Measurements from ENCODE around the gene MUC5B. TPM values are rescaled to one million over a fixed set of nuclear protein-coding genes. Genes with fewer than 3 reads are reported as not detected.

The MUC5B gene
- total and polyA plus RNA-seq, 3 donors from 2014 or later = 0.45 to 0.87 (median 0.50) TPM

DNA sequence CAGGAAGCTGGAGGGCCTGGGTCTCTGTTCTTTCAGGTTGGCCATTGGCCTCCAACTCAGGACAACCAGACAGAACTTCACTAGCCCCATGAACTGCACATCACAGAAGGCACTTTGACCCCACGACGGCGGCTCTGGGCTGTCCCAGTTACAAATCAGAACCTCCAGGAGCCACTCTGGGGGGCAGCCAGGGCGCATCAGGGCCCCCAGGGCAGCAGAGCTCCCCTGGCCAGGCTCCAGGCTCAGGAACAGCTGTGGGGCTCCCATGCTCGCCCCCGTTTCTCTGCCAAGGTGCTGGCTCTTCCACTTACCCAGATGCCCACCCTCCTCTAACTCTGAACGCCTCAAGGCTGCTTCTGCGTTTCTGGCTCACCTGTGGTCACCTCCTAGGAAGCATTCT is 61.0 kb downstream of the MUC5B start:
- Histone ChIP-seq H3K9me3 (no peaks in the 10 kb centered on the region), H3K27me3 (no peaks in the 10 kb centered on the region), H3K4me3 (no peak overlapping the region), H3K27ac (no peak overlapping the region), H3K36me3 (ENCODE audit: low read depth, missing control alignments) (no peaks in the 10 kb centered on the region), H3K4me1 (no peaks in the 10 kb centered on the region)
- no peak for DNase-seq
- intact Hi-C loops (cut with DNase I; ENCODE audit: low total_unique reads) = no loop called here
- no peak for TF ChIP-seq POLR2A (IDR thresholded peaks at IDR 0.05)
- TF ChIP-seq, protein P1, sequence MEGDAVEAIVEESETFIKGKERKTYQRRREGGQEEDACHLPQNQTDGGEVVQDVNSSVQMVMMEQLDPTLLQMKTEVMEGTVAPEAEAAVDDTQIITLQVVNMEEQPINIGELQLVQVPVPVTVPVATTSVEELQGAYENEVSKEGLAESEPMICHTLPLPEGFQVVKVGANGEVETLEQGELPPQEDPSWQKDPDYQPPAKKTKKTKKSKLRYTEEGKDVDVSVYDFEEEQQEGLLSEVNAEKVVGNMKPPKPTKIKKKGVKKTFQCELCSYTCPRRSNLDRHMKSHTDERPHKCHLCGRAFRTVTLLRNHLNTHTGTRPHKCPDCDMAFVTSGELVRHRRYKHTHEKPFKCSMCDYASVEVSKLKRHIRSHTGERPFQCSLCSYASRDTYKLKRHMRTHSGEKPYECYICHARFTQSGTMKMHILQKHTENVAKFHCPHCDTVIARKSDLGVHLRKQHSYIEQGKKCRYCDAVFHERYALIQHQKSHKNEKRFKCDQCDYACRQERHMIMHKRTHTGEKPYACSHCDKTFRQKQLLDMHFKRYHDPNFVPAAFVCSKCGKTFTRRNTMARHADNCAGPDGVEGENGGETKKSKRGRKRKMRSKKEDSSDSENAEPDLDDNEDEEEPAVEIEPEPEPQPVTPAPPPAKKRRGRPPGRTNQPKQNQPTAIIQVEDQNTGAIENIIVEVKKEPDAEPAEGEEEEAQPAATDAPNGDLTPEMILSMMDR (IDR thresholded peaks at IDR 0.05) = no peak
- 77 to 88% methylated on average over 8 of the region's 8 CpGs for WGBS, 2 donors

DNA sequence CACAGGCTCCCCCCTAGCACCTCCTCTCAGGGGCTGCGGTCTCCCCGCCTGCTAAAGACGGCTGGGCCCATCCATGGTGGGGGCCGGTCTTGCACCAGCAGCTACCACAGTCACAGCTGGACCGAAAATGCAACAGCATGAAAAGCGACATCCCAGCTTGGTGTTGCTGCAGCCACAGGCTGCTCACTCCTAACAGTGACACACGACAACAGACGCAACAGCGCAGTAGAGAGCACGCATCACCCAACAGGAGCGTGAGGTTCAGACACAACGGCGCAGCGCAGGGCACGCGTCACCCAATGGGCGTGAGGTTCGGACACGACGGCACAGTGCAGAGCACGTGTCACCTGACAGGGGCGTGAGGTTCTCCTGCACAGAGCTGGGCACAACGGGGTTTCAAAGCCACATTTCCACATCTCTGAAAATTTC is 62.5 kb downstream of the MUC5B start:
- TF ChIP-seq POLR2A (IDR thresholded peaks at IDR 0.05) = no peak
- TF ChIP-seq, protein P1 (IDR thresholded peaks at IDR 0.05) = no peak
- H3K27me3 ChIP-seq = no peaks in the 10 kb centered on the region
- 97 to 98% methylated on average over 15 to 23 of the region's 23 CpGs for WGBS, 2 donors
- H3K27ac ChIP-seq = no peak overlapping the region
- no peak for DNase-seq
- no peaks in the 10 kb centered on the region for H3K4me1 ChIP-seq
- intact Hi-C loops (cut with DNase I; ENCODE audit: low total_unique reads) = no loop called here
- H3K4me3 ChIP-seq = no peak overlapping the region
- H3K36me3 ChIP-seq (ENCODE audit: low read depth, missing control alignments) = no peaks in the 10 kb centered on the region
- no peaks in the 10 kb centered on the region for H3K9me3 ChIP-seq

DNA sequence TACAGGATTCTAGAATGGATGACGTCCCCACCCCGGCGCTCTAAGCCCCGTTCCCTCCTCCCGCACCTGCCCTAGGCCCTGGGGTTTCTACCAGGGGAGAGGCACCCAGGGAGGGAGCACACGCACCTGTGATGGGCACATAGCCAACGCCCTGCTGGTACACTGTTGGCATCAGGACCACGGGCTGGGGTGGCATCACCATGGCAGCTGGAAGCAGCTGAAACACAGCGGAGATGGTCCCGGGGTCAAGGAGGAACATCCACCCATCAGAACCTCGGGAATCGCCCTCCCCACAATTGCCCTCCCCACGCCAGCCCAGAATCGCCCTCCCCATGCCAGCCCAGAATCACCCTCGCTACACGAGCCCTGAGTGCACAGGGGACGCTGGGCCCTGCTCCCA is 63.0 kb downstream of the MUC5B start:
- Histone ChIP-seq H3K4me3 (no peak overlapping the region), H3K27ac (no peak overlapping the region), H3K4me1 (no peaks in the 10 kb centered on the region), H3K9me3 (no peaks in the 10 kb centered on the region), H3K27me3 (no peaks in the 10 kb centered on the region), H3K36me3 (ENCODE audit: low read depth, missing control alignments) (no peaks in the 10 kb centered on the region)
- DNase-seq = no peak
- WGBS, 2 donors = 93 to 99% methylated on average over 12 to 17 of the region's 17 CpGs
- TF ChIP-seq, protein P1 (IDR thresholded peaks at IDR 0.05) = no peak
- TF ChIP-seq POLR2A (IDR thresholded peaks at IDR 0.05) = no peak
- intact Hi-C loops (cut with DNase I; ENCODE audit: low total_unique reads) = no loop called here

DNA sequence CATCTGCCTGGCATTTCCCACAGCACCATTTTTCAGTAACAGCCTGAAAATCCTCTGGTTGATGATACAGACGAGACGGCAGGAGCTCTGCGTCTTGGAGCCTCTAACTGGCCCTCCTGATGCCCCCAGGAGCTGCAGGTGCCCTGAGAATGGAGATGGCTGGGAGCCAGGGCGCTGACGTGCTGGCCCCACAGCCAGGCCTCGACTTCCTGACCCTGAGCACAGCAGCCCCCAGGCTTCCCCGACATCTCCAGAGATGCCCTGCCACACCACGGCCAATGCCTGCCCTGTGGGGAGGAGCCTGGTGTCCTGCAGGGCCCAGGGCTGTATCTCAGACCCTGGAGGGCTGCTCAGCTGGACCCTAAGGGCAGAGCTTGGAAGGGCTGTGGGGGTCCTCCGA is 65.1 kb downstream of the MUC5B start:
- TF ChIP-seq, protein P1 (IDR thresholded peaks at IDR 0.05) = no peak
- TF ChIP-seq POLR2A (IDR thresholded peaks at IDR 0.05) = no peak
- intact Hi-C loops (cut with DNase I; ENCODE audit: low total_unique reads) = no loop called here
- Histone ChIP-seq H3K4me1 (no peaks in the 10 kb centered on the region), H3K4me3 (no peak overlapping the region), H3K27me3 (no peaks in the 10 kb centered on the region), H3K27ac (no peak overlapping the region), H3K9me3 (no peaks in the 10 kb centered on the region), H3K36me3 (ENCODE audit: low read depth, missing control alignments) (no peaks in the 10 kb centered on the region)
- DNase-seq = no peak
- WGBS, 2 donors = 93 to 95% methylated on average over 4 to 9 of the region's 9 CpGs

DNA sequence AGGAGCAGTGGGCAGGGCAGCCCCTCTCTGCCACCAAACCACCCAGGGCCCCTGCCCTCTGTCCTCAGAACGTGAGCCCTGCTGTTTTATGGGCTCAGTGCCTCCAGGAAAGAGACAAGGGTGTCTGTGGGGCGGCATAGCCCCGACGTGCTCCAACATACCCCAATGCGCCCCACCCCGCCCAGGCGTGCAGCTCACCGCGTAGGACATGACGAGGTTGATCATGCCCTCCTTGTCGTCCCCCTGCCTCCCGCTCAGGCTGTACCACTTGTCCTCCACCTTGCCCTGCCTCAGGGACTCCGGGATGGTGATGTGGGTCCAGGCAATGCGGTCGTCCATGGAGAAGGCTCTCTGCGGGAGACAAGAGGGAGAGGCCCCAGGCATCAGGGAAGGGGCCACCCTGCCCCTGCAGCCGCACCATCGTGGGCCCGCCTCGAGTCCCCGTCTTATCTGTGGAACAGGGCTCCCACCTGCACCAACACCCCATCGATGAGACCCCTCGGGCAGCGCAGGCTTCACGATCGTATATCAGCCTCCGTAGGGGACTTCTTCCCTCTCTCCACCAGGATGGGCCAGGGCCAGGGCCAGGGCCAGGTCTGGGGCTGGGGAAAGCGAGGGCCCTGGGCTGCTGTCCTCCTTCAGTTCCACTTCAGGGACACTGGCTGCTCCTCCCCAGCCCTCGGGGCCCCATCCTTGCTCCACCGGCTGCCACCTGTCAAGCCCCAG is 65.7 kb downstream of the MUC5B start:
- DNase-seq = no peak
- WGBS, 2 donors = 92 to 93% methylated on average over 11 to 30 of the region's 30 CpGs
- H3K9me3 ChIP-seq = no peaks in the 10 kb centered on the region
- no peaks in the 10 kb centered on the region for H3K4me1 ChIP-seq
- H3K36me3 ChIP-seq (ENCODE audit: low read depth, missing control alignments) = no peaks in the 10 kb centered on the region
- intact Hi-C loops (cut with DNase I; ENCODE audit: low total_unique reads) = no loop called here
- no peaks in the 10 kb centered on the region for H3K27me3 ChIP-seq
- H3K4me3 ChIP-seq = no peak overlapping the region
- H3K27ac ChIP-seq = no peak overlapping the region
- TF ChIP-seq POLR2A (IDR thresholded peaks at IDR 0.05) = no peak
- TF ChIP-seq, protein P1 (IDR thresholded peaks at IDR 0.05) = no peak

All from testis (tissue), 3 donors.